Measurements from ENCODE around the gene SRSF7. TPM values are rescaled to one million over a fixed set of nuclear protein-coding genes. Genes with fewer than 3 reads are reported as not detected.
A peak's percentile ranks its signal among the peaks of the same experiment; 100 is the strongest.
"Not testable (repeated sequence)": the region's sequence is repeated elsewhere in the genome, so short reads cannot be mapped to it uniquely, and the experiment has no call there.

SRSF7 gene
- total and polyA plus RNA-seq, 9 of the 15 experiments (the other 6 are each of a cell fraction or from before 2014, with no cell fraction given), result 219 to 726 (median 375) TPM

DNA sequence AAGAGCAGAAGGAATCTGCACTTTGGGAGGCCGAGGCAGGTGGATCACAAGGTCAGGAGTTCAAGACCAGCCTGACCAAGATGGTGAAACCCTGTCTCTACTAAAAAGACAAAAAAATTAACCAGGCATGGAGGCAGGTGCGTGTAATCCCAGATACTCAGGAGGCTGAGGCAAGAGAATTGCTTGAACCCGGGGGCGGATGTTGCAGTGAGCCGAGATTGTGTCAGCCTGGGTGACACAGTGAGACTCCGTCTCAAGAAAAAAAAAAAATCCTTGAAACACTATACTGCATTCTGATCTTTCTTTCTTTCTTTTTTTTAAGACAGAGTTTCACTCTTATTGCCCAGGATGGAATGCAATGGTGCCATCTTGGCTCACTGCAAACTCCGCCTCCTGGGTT is 43.9 kb upstream of the SRSF7 start:
- H3K27me3 ChIP-seq (ENCODE audit: control insufficient read depth in 2 of 2, insufficient read depth in 2 of 2, low read length in 2 of 2); ATAC-seq; H3K4me3 ChIP-seq; BruUV-seq (replicated peaks); FAIRE-seq; intact Hi-C loops (cut with micrococcal nuclease); H3K27ac ChIP-seq (ENCODE audit: extremely low read depth, low read depth, low read length); H3K4me1 ChIP-seq (replicated peaks in 1 of 2; ENCODE audit: control insufficient read depth in 2 of 2, insufficient read depth in 2 of 2, low read length in 2 of 2); H3K79me2 ChIP-seq (ENCODE audit: control insufficient read depth, insufficient read depth, low read length); DNase-seq (ENCODE audit: extremely low read depth in 1 of 4, low spot score in 3 of 4); CTCF ChIA-PET (ENCODE audit: low intra/inter-chr PET ratio); H3K9me3 ChIP-seq (replicated peaks; ENCODE audit: control insufficient read depth, insufficient read depth, low read depth, low read length); H2AFZ ChIP-seq (ENCODE audit: low read depth, low read length); H3K9me1 ChIP-seq (ENCODE audit: control insufficient read depth, insufficient read depth, low read length); H3K4me2 ChIP-seq (ENCODE audit: insufficient read depth, low read length); H3K9ac ChIP-seq (ENCODE audit: insufficient read depth in 1 of 2, low read depth in 2 of 2, low read length in 2 of 2); in situ Hi-C loops (cut with MboI); H4K20me1 ChIP-seq (replicated peaks; ENCODE audit: control insufficient read depth, insufficient read depth, low read length): not testable (repeated sequence)
- 0 out of 2 replicates have a peak, but pooled peaks have one; percentile 11 for TF ChIP-seq FOSL1 (tag; conservative IDR thresholded peaks at IDR 0.05)
- peak; percentile 35; the same call in 1 of the 2 replicates for TF ChIP-seq EGR1 (conservative IDR thresholded peaks at IDR 0.05)
- POLR2A ChIA-PET, result interaction anchor here (2.0 kb wide), 1 partner anchor 44 kb away, joined by 6 read pairs; the partner anchor contains the start of gene SRSF7
- 52% methylated on average over 7 of the region's 7 CpGs for WGBS (ENCODE audit: insufficient coverage, low coverage, missing lambda C conversion rate)
- peaks cover 11% of the 10 kb centered on the region; the same call in 1 of the 3 replicates for H3K36me3 ChIP-seq (ENCODE audit: control insufficient read depth, insufficient read depth, low read length)

DNA sequence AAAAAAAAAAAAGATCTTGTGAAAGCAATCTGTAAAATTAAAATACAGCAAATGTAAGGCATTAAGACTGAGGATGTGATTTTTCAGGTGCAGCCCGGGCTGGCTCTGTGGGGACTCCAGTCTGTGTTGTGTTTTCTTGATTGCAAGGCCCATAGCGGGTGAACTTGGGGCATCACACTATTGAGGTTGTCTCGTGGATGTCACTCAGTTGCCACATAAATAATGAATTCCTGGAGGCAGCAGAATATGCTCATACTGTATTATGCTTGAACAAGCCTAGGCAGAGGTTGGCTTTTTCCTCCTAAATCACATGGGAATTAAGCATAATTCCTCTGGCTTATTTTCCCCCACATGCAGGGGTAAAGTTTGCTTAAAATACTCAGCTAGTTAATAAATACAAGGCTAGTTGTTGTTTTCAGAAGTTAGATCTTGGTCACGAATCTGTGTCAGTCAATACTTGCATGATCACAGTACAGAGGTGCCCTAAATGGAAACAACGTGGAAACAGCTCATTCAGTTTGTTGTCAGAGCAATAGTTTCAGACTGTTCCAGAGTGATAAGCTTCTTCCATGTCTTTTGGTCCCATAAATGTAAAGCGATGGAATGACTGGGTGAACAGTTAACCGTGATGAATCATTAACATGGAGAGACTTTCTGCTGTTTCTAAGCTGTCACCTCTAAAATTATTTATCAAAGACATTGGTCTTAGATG is 43.2 kb upstream of the SRSF7 start:
- no peak overlapping the region for H3K4me2 ChIP-seq (ENCODE audit: insufficient read depth, low read length)
- H3K9me1 ChIP-seq (ENCODE audit: control insufficient read depth, insufficient read depth, low read length), result no peaks in the 10 kb centered on the region
- no peak overlapping the region for H2AFZ ChIP-seq (ENCODE audit: low read depth, low read length)
- WGBS (ENCODE audit: insufficient coverage, low coverage, missing lambda C conversion rate), result 18% methylated on average over 7 of the region's 7 CpGs
- ATAC-seq, result peak; percentile 62
- POLR2A ChIA-PET, result interaction anchor here (2.0 kb wide), 1 partner anchor 43 kb away, joined by 6 read pairs; the partner anchor contains the start of gene SRSF7
- H3K4me3 ChIP-seq, result no peak overlapping the region
- DNase-seq (ENCODE audit: extremely low read depth in 1 of 4, low spot score in 3 of 4), result no peak
- no peaks in the 10 kb centered on the region for H3K79me2 ChIP-seq (ENCODE audit: control insufficient read depth, insufficient read depth, low read length)
- peaks cover 11% of the 10 kb centered on the region; the same call in 1 of the 3 replicates for H3K36me3 ChIP-seq (ENCODE audit: control insufficient read depth, insufficient read depth, low read length)
- in situ Hi-C loops (cut with MboI), result no loop called here
- TF ChIP-seq SMAD3 (CRISPR knock-in tag; conservative IDR thresholded peaks at IDR 0.05), result no peak
- no peak for TF ChIP-seq ZNF384 (IDR thresholded peaks at IDR 0.05; ENCODE audit: low read depth, low read length)
- 0 out of 2 replicates have a peak, but pooled peaks have one; percentile 32 for TF ChIP-seq TCF3 (CRISPR knock-in tag; IDR thresholded peaks at IDR 0.05)
- 0 out of 2 replicates have a peak, but pooled peaks have one; percentile 26 for TF ChIP-seq ARID1B (IDR thresholded peaks at IDR 0.05)
- TF ChIP-seq, protein P1, sequence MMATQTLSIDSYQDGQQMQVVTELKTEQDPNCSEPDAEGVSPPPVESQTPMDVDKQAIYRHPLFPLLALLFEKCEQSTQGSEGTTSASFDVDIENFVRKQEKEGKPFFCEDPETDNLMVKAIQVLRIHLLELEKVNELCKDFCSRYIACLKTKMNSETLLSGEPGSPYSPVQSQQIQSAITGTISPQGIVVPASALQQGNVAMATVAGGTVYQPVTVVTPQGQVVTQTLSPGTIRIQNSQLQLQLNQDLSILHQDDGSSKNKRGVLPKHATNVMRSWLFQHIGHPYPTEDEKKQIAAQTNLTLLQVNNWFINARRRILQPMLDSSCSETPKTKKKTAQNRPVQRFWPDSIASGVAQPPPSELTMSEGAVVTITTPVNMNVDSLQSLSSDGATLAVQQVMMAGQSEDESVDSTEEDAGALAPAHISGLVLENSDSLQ (IDR thresholded peaks at IDR 0.05), result no peak
- TF ChIP-seq FOSL1 (tag; conservative IDR thresholded peaks at IDR 0.05), result peak; percentile 56
- TF ChIP-seq CBFA2T3 (IDR thresholded peaks at IDR 0.05), result peak; percentile 37
- H4K20me1 ChIP-seq (replicated peaks; ENCODE audit: control insufficient read depth, insufficient read depth, low read length), result no peaks in the 10 kb centered on the region
- no peak for FAIRE-seq
- no peak overlapping the region for H3K9ac ChIP-seq (ENCODE audit: insufficient read depth in 1 of 2, low read depth in 2 of 2, low read length in 2 of 2)
- H3K9me3 ChIP-seq (replicated peaks; ENCODE audit: control insufficient read depth, insufficient read depth, low read depth, low read length), result no peaks in the 10 kb centered on the region
- CTCF ChIA-PET (ENCODE audit: low intra/inter-chr PET ratio), result no interaction called here
- no peaks in the 10 kb centered on the region for H3K27me3 ChIP-seq (ENCODE audit: control insufficient read depth in 2 of 2, insufficient read depth in 2 of 2, low read length in 2 of 2)
- no TSS peak for BruUV-seq (replicated peaks)
- intact Hi-C loops (cut with micrococcal nuclease), result no loop called here
- H3K27ac ChIP-seq (ENCODE audit: extremely low read depth, low read depth, low read length), result no peak overlapping the region
- no peaks in the 10 kb centered on the region for H3K4me1 ChIP-seq (replicated peaks in 1 of 2; ENCODE audit: control insufficient read depth in 2 of 2, insufficient read depth in 2 of 2, low read length in 2 of 2)

Measured in K562 (cell line).